Calu3 (cell line): ENCODE measurements around the gene ITGA6. TPM values are rescaled to one million over a fixed set of nuclear protein-coding genes. Genes with fewer than 3 reads are reported as not detected.

Experiments used
- Bru-seq: library from RNA; stranded (reverse); fragments of 400-500 nt; gene quantifications from one replicate; lab custom pipeline; 2021; lab: Mats Ljungman, UMichigan
- BruChase-seq, 2 experiments: library from RNA; stranded (reverse); fragments of 400-500 nt; gene quantifications; one replicate each; lab custom pipeline; 2021; lab: Mats Ljungman, UMichigan
- BruUV-seq: library from RNA; stranded (reverse); fragments of 400-500 nt; replicated peaks from 2 replicates; lab custom pipeline; 2021; lab: Mats Ljungman, UMichigan
- CTCF ChIA-PET: fragments of 300-600 bp; sonication (Branson Sonifier 250); formaldehyde crosslinking; loops from one replicate; lab custom pipeline; 2022; ENCODE audit warnings: antibody characterized with exemption; lab: Charles Lee
- DNase-seq: peaks from one replicate; pipeline ENCODE4 v3.0.0; 2022
- H3K27ac Mint-ChIP-seq: one replicate; pipeline ENCODE4 v1.8.0; 2022; ENCODE audit warnings: mixed read lengths; ENCODE audit not compliant: unreplicated experiment
- H3K27me3 Mint-ChIP-seq: one replicate; pipeline ENCODE4 v1.8.0; 2022; ENCODE audit warnings: mixed read lengths; ENCODE audit not compliant: unreplicated experiment
- H3K36me3 Mint-ChIP-seq: one replicate; pipeline ENCODE4 v1.8.0; 2022; ENCODE audit warnings: mild to moderate bottlenecking, moderate library complexity, mixed read lengths; ENCODE audit not compliant: insufficient read depth, unreplicated experiment
- H3K4me1 Mint-ChIP-seq: one replicate; pipeline ENCODE4 v1.8.0; 2022; ENCODE audit warnings: mild to moderate bottlenecking, low read depth, mixed read lengths; ENCODE audit not compliant: unreplicated experiment
- H3K4me3 Mint-ChIP-seq: one replicate; pipeline ENCODE4 v1.8.0; 2022; ENCODE audit warnings: mild to moderate bottlenecking, low read depth, moderate library complexity, mixed read lengths; ENCODE audit not compliant: unreplicated experiment
- H3K9me3 Mint-ChIP-seq: one replicate; pipeline ENCODE4 v1.8.0; 2022; ENCODE audit warnings: low read depth, mixed read lengths; ENCODE audit not compliant: unreplicated experiment
- CTCF ChIP-seq: fragments of 200-600 bp; IDR thresholded peaks from one replicate; pipeline ENCODE4 v1.8.0; 2022; ENCODE audit warnings: antibody characterized with exemption; ENCODE audit not compliant: unreplicated experiment
- intact Hi-C: fragments of 100-400 bp; cut with micrococcal nuclease; formaldehyde crosslinking; loops from one replicate; pipeline ENCODE4 v1.10.0; 2022; ENCODE audit not compliant: unreplicated experiment
- long read RNA-seq: library from polyadenylated mRNA; stranded (forward); transcript quantifications from one replicate; pipeline ENCODE4 v2.0.0, GENCODE V29; 2022
- total RNA-seq: library from RNA; stranded (reverse); gene quantifications from 2 replicates; pipeline ENCODE4 v1.2.3, GENCODE V29; 2022

Gene ITGA6
- 242 and 270 TPM in 2 replicates for total RNA-seq
- Bru-seq, nascent RNA: percentile 97 among the genes with signal in this experiment
- BruChase-seq, experiment 1, labeled RNA remaining after a 6-hour chase: percentile 97 among the genes with signal in this experiment
- BruChase-seq, experiment 2, labeled RNA remaining after a 2-hour chase: percentile 93 among the genes with signal in this experiment
- long read RNA-seq, full-length matches to known transcripts: 141 of 218 reads
- long read RNA-seq, partial matches to known transcripts: 15 of 218 reads
- long read RNA-seq, other reads (novel, unspliced or antisense): 62 of 218 reads

GRCh38 chr2:172427256-172427989 lies at the start of gene ITGA6:
Gene ITGA6, plus strand, starts transcription at chr2:172427586.
- H3K4me3 Mint-ChIP-seq: peak within 1 kb of the TSS; percentile 95
- H3K4me1 Mint-ChIP-seq: peaks cover 24% of the 10 kb centered on the region
- no peaks in the 10 kb centered on the region for H3K9me3 Mint-ChIP-seq
- H3K36me3 Mint-ChIP-seq: peaks cover 54% of the 10 kb centered on the region
- H3K27ac Mint-ChIP-seq: peak within 1 kb of the TSS; percentile 89
- intact Hi-C loops: no loop called here
- no TSS peak for BruUV-seq
- CTCF ChIA-PET: interaction anchor here (0.6 to 5.8 kb wide), 8 partner anchors 13 to 735 kb away, joined by 3 to 106 read pairs (median 4); no protein-coding TSS in a partner anchor
- peak; percentile 94 for DNase-seq
- no peaks in the 10 kb centered on the region for H3K27me3 Mint-ChIP-seq
- no peak for TF ChIP-seq CTCF

- BruUV-seq: no TSS peak
- H3K36me3 Mint-ChIP-seq: no peaks in the 10 kb centered on the region
- TF ChIP-seq CTCF: no peak
- DNase-seq: no peak
- H3K27ac Mint-ChIP-seq: no peak overlapping the region
- peaks cover 12% of the 10 kb centered on the region for H3K4me1 Mint-ChIP-seq
- no peak overlapping the region for H3K4me3 Mint-ChIP-seq
- intact Hi-C loops: no loop called here
- CTCF ChIA-PET: no interaction called here
- no peaks in the 10 kb centered on the region for H3K27me3 Mint-ChIP-seq
- no peaks in the 10 kb centered on the region for H3K9me3 Mint-ChIP-seq
Observed at GRCh38 chr2:172380436-172381274, 46.7 kb upstream of the ITGA6 start.

- DNase-seq: no peak
- Mint-ChIP-seq H3K9me3 (no peaks in the 10 kb centered on the region), H3K27ac (no peak overlapping the region), H3K27me3 (no peaks in the 10 kb centered on the region), H3K4me3 (no peak overlapping the region), H3K4me1 (peaks cover 4% of the 10 kb centered on the region), H3K36me3 (no peaks in the 10 kb centered on the region)
- BruUV-seq: no TSS peak
- intact Hi-C loops: no loop called here
- CTCF ChIA-PET: no interaction called here
- no peak for TF ChIP-seq CTCF
Observed at GRCh38 chr2:172381275-172382027, 45.9 kb upstream of the ITGA6 start.

GRCh38 chr2:172387361-172387760 lies 40.0 kb upstream of the ITGA6 start:
- Mint-ChIP-seq H3K9me3 (no peaks in the 10 kb centered on the region), H3K27me3 (no peaks in the 10 kb centered on the region), H3K27ac (no peak overlapping the region), H3K36me3 (no peaks in the 10 kb centered on the region), H3K4me1 (no peaks in the 10 kb centered on the region), H3K4me3 (no peak overlapping the region)
- TF ChIP-seq CTCF: no peak
- intact Hi-C loops: no loop called here
- CTCF ChIA-PET: no interaction called here
- no peak for DNase-seq
- no TSS peak for BruUV-seq
